Activated naive CD4-positive, alpha-beta T cell treated with anti-CD3 and anti-CD28 coated beads for 36 hours (primary cell): ENCODE results near the gene LCK. TPM values are rescaled to one million over a fixed set of nuclear protein-coding genes. Genes with fewer than 3 reads are reported as not detected.
"Not testable (repeated sequence)": the region's sequence is repeated elsewhere in the genome, so short reads cannot be mapped to it uniquely, and the experiment has no call there.

Source experiments
- CTCF ChIA-PET: fragments of 350-600 bp; sonication (Branson Sonifier 250); formaldehyde crosslinking; loops from one replicate; lab custom pipeline; 2021; ENCODE audit warnings: antibody characterized with exemption; lab: Charles Lee
- DNase-seq: peaks from one replicate; pipeline ENCODE4 v3.0.0-alpha.2; 2020
- H3K27ac Mint-ChIP-seq: one replicate; pipeline ENCODE4 v1.8.0; 2021; ENCODE audit warnings: mild to moderate bottlenecking, mixed read lengths
- H3K27me3 Mint-ChIP-seq: one replicate; pipeline ENCODE4 v1.8.0; 2021; ENCODE audit warnings: low read depth, mixed read lengths
- H3K36me3 Mint-ChIP-seq: one replicate; pipeline ENCODE4 v1.8.0; 2021; ENCODE audit warnings: low read depth, mixed read lengths
- H3K4me1 Mint-ChIP-seq: one replicate; pipeline ENCODE4 v1.8.0; 2021; ENCODE audit warnings: low read depth, mixed read lengths
- H3K4me3 Mint-ChIP-seq: one replicate; pipeline ENCODE4 v1.8.0; 2021; ENCODE audit warnings: mild to moderate bottlenecking, moderate library complexity, mixed read lengths
- H3K9me3 Mint-ChIP-seq: one replicate; pipeline ENCODE4 v1.8.0; 2021; ENCODE audit warnings: mixed read lengths
- intact Hi-C: fragments of 100-400 bp; cut with micrococcal nuclease; formaldehyde crosslinking; loops from one replicate; pipeline ENCODE4 v1.15.1; 2023
- total RNA-seq, 2 experiments: library from RNA; stranded (reverse); gene quantifications; one replicate each; pipeline ENCODE4 v1.2.3, GENCODE V29; 2021

Gene LCK
- total RNA-seq, 2 experiments from 2014 or later, result 156 to 164 TPM

- peaks cover 24% of the 10 kb centered on the region for H3K36me3 Mint-ChIP-seq
- H3K27ac Mint-ChIP-seq, result peak overlapping the region; percentile 89
- CTCF ChIA-PET, H3K27me3 Mint-ChIP-seq, DNase-seq, H3K4me3 Mint-ChIP-seq, H3K9me3 Mint-ChIP-seq: not testable (repeated sequence)
- H3K4me1 Mint-ChIP-seq, result peaks cover 56% of the 10 kb centered on the region
- intact Hi-C loops, result loop anchor here (1.0 kb wide), 1 partner anchor 10 kb away; no protein-coding TSS in a partner anchor
Observed at GRCh38 chr1:32263236-32263593, 12.2 kb downstream of the LCK start.

GRCh38 chr1:32263744-32264143 lies 12.7 kb downstream of the LCK start:
- peak overlapping the region; percentile 89 for H3K27ac Mint-ChIP-seq
- H3K36me3 Mint-ChIP-seq, result peaks cover 23% of the 10 kb centered on the region
- DNase-seq, result peak; percentile 48
- CTCF ChIA-PET, result interaction anchor here (1.3 kb wide), 1 partner anchor 15 kb away, joined by 6 read pairs; no protein-coding TSS in a partner anchor
- no peaks in the 10 kb centered on the region for H3K9me3 Mint-ChIP-seq
- intact Hi-C loops, result loop anchor here (1.0 kb wide), 2 partner anchors 10 kb away; no protein-coding TSS in a partner anchor
- H3K4me3 Mint-ChIP-seq, result no peak overlapping the region
- peaks cover 54% of the 10 kb centered on the region for H3K4me1 Mint-ChIP-seq
- no peaks in the 10 kb centered on the region for H3K27me3 Mint-ChIP-seq

- peak overlapping the region; percentile 89 for H3K27ac Mint-ChIP-seq
- no peaks in the 10 kb centered on the region for H3K9me3 Mint-ChIP-seq
- peak overlapping the region; percentile 5 for H3K4me3 Mint-ChIP-seq
- H3K27me3 Mint-ChIP-seq, result no peaks in the 10 kb centered on the region
- CTCF ChIA-PET, result interaction anchor here (1.2 kb wide), 1 partner anchor 8 kb away, joined by 3 read pairs; no protein-coding TSS in a partner anchor
- no peak for DNase-seq
- H3K36me3 Mint-ChIP-seq, result peaks cover 20% of the 10 kb centered on the region
- H3K4me1 Mint-ChIP-seq, result peaks cover 54% of the 10 kb centered on the region
- intact Hi-C loops, result loop anchor here (5.0 kb wide), 1 partner anchor 339 kb away; no protein-coding TSS in a partner anchor
Observed at GRCh38 chr1:32265846-32266245, 14.8 kb downstream of the LCK start.

GRCh38 chr1:32266921-32267591 lies 16.0 kb downstream of the LCK start:
- Mint-ChIP-seq H3K4me3 (peak overlapping the region; percentile 50), H3K27ac (peak overlapping the region; percentile 99), H3K4me1 (peaks cover 62% of the 10 kb centered on the region), H3K9me3 (no peaks in the 10 kb centered on the region), H3K36me3 (peaks cover 24% of the 10 kb centered on the region), H3K27me3 (no peaks in the 10 kb centered on the region)
- CTCF ChIA-PET, result interaction anchor here (0.5 to 1.2 kb wide), 3 partner anchors 9 to 30 kb away, joined by 3 read pairs; partner anchors contain the start of gene LCK
- DNase-seq, result peak; percentile 64
- intact Hi-C loops, result loop anchor here (1.0 to 5.0 kb wide), 2 partner anchors 17 to 340 kb away; no protein-coding TSS in a partner anchor

- Mint-ChIP-seq H3K4me3 (no peak overlapping the region), H3K4me1 (peaks cover 68% of the 10 kb centered on the region), H3K27ac (peak overlapping the region; percentile 70), H3K27me3 (no peaks in the 10 kb centered on the region), H3K36me3 (peaks cover 26% of the 10 kb centered on the region), H3K9me3 (no peaks in the 10 kb centered on the region)
- CTCF ChIA-PET, result interaction anchor here (1.3 kb wide), 1 partner anchor 53 kb away, joined by 5 read pairs; no protein-coding TSS in a partner anchor
- DNase-seq, result no peak
- intact Hi-C loops, result loop anchor here (5.0 kb wide), 1 partner anchor 342 kb away; no protein-coding TSS in a partner anchor
Observed at GRCh38 chr1:32269744-32270143, 18.7 kb downstream of the LCK start.

- Mint-ChIP-seq H3K4me1 (peaks cover 63% of the 10 kb centered on the region), H3K27me3 (no peaks in the 10 kb centered on the region), H3K9me3 (no peaks in the 10 kb centered on the region), H3K4me3 (peak overlapping the region; percentile 62), H3K27ac (peak overlapping the region; percentile 91), H3K36me3 (peaks cover 26% of the 10 kb centered on the region)
- DNase-seq, result peak; percentile 46
- intact Hi-C loops, result loop anchor here (1.0 kb wide), 2 partner anchors 8 to 71 kb away; no protein-coding TSS in a partner anchor
- CTCF ChIA-PET, result interaction anchor here (0.6 kb wide), 1 partner anchor 17 kb away, joined by 4 read pairs; no protein-coding TSS in a partner anchor
Observed at GRCh38 chr1:32272557-32273390, 21.7 kb downstream of the LCK start.

- peaks cover 63% of the 10 kb centered on the region for H3K4me1 Mint-ChIP-seq
Observed at GRCh38 chr1:32273391-32274208, 22.5 kb downstream of the LCK start.

GRCh38 chr1:32274646-32275340 lies 23.7 kb downstream of the LCK start:
- Mint-ChIP-seq H3K36me3 (peaks cover 34% of the 10 kb centered on the region), H3K4me3 (peak overlapping the region; percentile 62), H3K9me3 (no peaks in the 10 kb centered on the region), H3K27ac (peak overlapping the region; percentile 91), H3K4me1 (peaks cover 55% of the 10 kb centered on the region), H3K27me3 (no peaks in the 10 kb centered on the region)
- CTCF ChIA-PET, result interaction anchor here (1.1 kb wide), 1 partner anchor 19 kb away, joined by 3 read pairs; no protein-coding TSS in a partner anchor
- intact Hi-C loops, result loop anchor here (1.0 kb wide), 1 partner anchor 24 kb away; no protein-coding TSS in a partner anchor
- DNase-seq, result no peak

More at GRCh38 chr1:32273391-32274208, 22.5 kb downstream of the LCK start:
- Mint-ChIP-seq H3K27ac (peak overlapping the region; percentile 91), H3K27me3 (no peaks in the 10 kb centered on the region), H3K36me3 (peaks cover 28% of the 10 kb centered on the region), H3K4me3 (peak overlapping the region; percentile 62), H3K9me3 (no peaks in the 10 kb centered on the region)
- CTCF ChIA-PET, result interaction anchor here (1.1 kb wide), 1 partner anchor 18 kb away, joined by 3 read pairs; no protein-coding TSS in a partner anchor
- DNase-seq, result peak; percentile 95
- intact Hi-C loops, result loop anchor here (1.0 kb wide), 3 partner anchors 9 to 72 kb away; no protein-coding TSS in a partner anchor

- Mint-ChIP-seq H3K9me3 (no peaks in the 10 kb centered on the region), H3K36me3 (peaks cover 36% of the 10 kb centered on the region), H3K4me3 (no peak overlapping the region), H3K27me3 (no peaks in the 10 kb centered on the region), H3K27ac (peak overlapping the region; percentile 23), H3K4me1 (peaks cover 53% of the 10 kb centered on the region)
- intact Hi-C loops, result no loop called here
- CTCF ChIA-PET, result no interaction called here
- no peak for DNase-seq
Observed at GRCh38 chr1:32275424-32275823, 24.4 kb downstream of the LCK start.

- CTCF ChIA-PET, result interaction anchor here (0.6 kb wide), 1 partner anchor 142 kb away, joined by 3 read pairs; no protein-coding TSS in a partner anchor
- Mint-ChIP-seq H3K27me3 (no peaks in the 10 kb centered on the region), H3K4me3 (no peak overlapping the region), H3K9me3 (no peaks in the 10 kb centered on the region), H3K27ac (peak overlapping the region; percentile 51), H3K4me1 (peaks cover 51% of the 10 kb centered on the region), H3K36me3 (peaks cover 36% of the 10 kb centered on the region)
- no peak for DNase-seq
- intact Hi-C loops, result no loop called here
Observed at GRCh38 chr1:32276032-32276782, 25.1 kb downstream of the LCK start.
